Measurements from ENCODE around the gene ENOSF1.
A peak's percentile ranks its signal among the peaks of the same experiment; 100 is the strongest.

ENOSF1 gene

DNA sequence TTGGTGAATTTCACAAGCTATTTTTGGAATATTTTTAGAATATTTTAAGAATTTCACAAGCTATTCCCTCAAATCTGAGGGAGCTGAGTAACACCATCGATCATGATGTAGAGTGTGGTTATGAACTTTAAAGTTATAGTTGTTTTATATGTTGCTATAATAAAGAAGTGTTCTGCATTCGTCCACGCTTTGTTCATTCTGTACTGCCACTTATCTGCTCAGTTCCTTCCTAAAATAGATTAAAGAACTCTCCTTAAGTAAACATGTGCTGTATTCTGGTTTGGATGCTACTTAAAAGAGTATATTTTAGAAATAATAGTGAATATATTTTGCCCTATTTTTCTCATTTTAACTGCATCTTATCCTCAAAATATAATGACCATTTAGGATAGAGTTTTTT lies 39.1 kb downstream of the ENOSF1 start:
- DNase-seq (ENCODE audit: low read depth in 2 of 2) = no peak

DNA sequence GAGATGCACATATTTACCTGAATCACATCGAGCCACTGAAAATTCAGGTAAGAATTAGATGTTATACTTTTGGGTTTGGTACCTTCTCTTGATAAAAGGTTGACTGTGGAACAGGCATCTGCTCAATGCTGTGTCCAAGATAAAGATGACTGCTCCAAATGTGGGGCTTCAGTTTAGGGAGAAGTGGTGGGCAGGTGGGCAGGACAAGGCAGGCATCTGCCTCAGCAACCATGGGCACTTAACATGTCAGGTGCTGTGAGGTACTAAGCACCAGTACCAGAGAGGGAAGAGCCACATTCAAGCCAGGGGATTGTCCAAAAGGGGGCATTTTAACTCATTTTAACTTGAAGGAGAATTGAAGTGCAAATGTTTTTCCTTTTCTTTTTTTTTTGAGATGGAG lies 41.0 kb downstream of the ENOSF1 start:
- no peak for DNase-seq (ENCODE audit: low read depth in 2 of 2)

DNA sequence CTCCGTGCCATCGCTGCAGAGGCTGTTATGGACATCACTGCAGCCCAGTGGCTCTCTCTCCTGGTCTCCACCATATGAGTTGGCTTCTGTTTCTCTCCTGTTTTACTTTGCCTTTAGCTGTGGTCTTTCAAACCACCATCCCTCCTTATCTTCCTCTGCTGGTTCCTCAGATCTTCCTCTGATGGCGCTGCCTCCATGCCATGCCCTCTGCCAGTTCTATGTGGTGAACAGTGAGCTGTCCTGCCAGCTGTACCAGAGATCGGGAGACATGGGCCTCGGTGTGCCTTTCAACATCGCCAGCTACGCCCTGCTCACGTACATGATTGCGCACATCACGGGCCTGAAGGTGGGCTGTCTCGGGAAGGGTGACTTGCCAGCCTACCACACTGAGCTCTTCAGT lies 41.9 kb downstream of the ENOSF1 start:
- no peak for DNase-seq (ENCODE audit: low read depth in 2 of 2)

DNA sequence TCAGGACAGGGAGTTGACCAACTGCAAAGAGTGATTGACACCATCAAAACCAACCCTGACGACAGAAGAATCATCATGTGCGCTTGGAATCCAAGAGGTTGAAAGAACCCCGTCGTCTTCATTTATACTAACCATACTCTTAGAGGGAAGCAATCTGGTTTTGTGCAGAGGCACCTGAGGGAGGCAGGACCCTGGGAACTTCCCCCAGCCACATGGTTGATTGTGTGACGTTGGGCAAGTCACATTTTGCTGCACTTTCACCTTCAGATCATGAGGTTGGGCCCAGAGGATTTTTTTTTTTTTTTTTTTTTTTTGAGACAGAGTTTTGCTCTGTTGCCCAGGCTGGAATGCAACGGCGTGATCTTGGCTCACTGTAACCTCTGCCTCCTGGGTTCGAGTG lies 43.4 kb downstream of the ENOSF1 start:
- no peak for DNase-seq (ENCODE audit: low read depth in 2 of 2)

DNA sequence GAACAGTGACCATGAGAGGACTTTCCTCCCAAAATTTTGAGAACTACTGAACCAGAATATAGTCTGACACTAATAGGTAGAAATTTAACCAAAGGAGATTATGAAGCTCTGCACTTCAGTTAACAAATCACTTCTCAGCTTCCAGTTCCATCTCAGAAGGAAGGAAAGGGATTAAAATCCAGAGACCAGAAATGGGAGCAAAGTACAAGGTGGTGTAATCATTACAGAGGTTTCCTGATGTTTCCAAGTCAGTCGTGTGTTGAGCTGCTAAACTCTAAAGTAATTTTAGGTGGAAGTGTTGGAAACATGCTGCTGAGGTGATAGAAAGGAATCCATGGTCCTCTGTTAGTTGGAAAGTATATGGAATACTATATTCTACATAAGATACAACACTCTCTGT lies 44.2 kb downstream of the ENOSF1 start:
- no peak for DNase-seq (ENCODE audit: low read depth in 2 of 2)

DNA sequence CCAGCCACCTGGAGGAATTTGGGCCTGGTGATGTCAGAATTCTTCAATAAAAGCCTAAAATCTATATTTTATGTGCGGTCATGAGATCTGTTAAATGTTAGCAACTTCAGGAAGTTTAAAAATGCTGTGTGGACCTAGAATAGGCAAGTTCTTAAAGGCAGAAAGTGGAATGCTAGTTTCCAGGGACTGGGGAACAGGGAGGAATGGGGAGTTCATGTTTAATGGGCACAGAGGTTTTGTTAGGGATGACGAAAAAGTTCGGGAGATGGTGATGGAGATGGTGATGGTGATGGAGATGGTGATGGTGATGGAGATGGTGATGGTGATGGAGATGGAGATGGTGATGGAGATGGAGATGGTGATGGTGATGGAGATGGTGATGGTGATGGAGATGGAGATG lies 45.8 kb downstream of the ENOSF1 start:
- no peak for DNase-seq (ENCODE audit: low read depth in 2 of 2)

DNA sequence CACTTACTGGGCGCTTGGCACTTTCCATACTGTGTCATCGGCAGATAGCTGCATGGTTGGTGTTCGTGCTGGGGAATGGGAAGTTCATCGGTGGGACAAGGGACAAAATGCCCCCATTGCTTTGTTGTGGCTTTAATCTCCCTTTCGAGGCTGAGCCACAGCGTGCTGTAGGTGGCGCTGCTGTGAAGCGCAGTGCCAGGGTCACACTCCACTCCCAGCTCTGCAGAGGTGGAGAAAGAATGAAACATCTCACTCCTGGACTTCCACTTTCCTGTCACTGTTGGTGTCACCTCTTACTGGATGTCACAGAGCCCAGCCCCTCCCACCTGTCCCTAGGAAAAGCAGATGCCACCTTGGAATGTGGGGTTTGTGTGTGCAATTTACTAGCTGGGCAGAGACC lies 46.3 kb downstream of the ENOSF1 start:
- DNase-seq (ENCODE audit: low read depth in 2 of 2) = no peak

DNA sequence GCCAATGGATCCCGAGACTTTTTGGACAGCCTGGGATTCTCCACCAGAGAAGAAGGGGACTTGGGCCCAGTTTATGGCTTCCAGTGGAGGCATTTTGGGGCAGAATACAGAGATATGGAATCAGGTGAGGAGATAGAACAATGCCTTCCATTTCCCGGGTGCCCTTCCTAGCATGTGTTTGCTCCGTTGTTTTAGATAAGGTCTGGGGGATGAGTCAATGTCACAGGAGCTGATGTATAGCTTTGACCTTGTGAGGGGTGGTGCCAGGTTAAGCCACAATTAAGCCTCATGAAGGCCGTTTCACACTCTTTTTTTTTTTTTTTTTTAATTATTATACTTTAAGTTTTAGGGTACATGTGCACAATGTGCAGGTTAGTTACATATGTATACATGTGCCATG lies 50.2 kb downstream of the ENOSF1 start:
- DNase-seq (ENCODE audit: low read depth in 2 of 2) = no peak

DNA sequence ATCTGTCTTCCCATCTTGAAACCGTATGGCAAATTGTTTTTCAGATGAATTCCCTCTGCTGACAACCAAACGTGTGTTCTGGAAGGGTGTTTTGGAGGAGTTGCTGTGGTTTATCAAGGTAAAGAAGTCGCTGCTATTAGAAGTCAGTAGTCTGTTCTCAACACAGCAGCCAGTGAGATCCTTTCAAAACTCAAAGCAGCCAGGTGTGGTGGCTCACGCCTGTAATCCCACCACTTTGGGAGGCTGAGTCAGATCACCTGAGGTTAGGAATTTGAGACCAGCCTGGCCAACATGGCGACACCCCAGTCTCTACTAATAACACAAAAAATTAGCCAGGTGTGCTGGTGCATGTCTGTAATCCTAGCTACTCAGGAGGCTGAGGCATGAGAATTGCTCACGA lies 52.8 kb downstream of the ENOSF1 start:
- DNase-seq (ENCODE audit: low read depth in 2 of 2) = no peak

DNA sequence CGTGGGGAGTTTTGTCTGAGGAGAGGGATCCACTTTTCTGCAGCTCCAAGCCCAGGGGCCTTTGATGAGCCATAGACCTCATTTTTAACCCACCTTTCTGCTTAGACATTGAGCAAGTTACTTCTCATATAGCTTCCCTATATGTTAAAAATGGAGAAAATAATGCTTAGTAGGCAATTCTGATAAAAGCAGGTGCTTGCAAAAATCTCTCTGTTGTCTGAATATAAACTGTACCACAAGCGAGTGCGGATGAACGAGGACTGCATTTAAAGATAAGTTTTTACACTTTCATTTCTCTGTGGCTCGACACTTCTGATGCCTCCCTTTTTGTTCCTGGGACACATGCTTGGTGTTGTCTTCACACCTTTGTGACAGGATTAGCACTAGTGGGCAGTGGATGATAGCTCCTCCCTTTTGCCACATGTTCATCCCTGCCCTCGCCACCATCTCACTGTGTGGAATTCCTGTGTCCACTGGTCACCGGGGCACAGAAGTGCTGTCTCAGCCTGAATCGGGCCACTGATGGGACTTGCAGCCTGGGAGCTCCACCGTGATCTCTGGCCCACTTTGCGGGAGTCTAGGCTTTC lies 53.4 kb downstream of the ENOSF1 start:
- DNase-seq (ENCODE audit: low read depth in 2 of 2) = no peak

DNA sequence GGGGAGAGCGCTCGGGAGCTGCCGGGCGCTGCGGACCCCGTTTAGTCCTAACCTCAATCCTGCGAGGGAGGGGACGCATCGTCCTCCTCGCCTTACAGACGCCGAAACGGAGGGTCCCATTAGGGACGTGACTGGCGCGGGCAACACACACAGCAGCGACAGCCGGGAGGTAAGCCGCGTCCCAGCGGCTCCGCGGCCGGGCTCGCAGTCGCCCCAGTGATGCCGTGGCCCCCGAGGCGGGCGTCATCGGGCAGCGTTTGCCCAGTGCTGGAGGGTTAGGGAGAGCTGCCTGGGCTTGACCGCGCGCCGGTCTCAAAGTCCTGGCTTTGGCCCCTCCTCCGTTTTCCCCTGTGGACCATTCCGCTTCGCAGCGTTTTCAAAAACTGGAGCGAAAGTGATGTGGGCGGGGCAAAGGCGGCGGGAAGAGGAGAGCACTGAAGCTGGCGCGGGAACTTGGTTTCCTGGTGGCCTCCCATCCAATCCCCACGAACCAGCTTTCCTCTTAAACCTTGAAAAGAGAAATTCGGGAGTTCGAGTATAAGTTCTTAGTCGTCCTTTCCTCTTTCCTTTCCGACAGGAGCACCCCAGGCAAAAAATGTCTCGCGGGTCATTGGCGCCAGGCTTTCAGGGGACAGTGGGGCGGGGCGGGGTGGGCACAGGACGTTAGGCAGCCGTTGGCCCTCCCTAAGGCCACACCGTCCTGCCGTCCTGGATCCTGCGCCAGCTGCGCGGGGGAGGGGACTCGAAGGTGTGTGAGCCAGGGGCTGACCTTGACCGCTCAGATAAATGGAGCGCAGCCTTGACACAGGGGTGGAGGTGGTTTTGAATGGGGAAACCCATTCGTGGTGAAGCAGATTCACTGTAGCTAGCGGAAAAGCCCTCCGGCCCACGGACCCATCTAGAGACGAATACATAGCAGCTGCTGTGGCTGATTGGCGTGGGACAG lies 54.2 kb downstream of the ENOSF1 start:
- DNase-seq (ENCODE audit: low read depth in 2 of 2) = peak in 1 of 2 donors; percentile 16

DNA sequence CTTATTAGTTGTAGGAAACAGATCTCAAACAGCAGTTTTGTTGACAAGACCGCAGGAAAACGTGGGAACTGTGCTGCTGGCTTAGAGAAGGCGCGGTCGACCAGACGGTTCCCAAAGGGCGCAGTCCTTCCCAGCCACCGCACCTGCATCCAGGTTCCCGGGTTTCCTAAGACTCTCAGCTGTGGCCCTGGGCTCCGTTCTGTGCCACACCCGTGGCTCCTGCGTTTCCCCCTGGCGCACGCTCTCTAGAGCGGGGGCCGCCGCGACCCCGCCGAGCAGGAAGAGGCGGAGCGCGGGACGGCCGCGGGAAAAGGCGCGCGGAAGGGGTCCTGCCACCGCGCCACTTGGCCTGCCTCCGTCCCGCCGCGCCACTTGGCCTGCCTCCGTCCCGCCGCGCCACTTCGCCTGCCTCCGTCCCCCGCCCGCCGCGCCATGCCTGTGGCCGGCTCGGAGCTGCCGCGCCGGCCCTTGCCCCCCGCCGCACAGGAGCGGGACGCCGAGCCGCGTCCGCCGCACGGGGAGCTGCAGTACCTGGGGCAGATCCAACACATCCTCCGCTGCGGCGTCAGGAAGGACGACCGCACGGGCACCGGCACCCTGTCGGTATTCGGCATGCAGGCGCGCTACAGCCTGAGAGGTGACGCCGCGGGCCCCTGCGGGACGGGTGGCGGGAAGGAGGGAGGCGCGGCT lies 55.0 kb downstream of the ENOSF1 start, which contains the start of gene TYMS:
TSS of gene TYMS (plus strand) at position 343 of the 690 bp plus-strand sequence. CDS start at position 433, 90 bp downstream.
- DNase-seq (ENCODE audit: low read depth in 2 of 2) = no peak

DNA sequence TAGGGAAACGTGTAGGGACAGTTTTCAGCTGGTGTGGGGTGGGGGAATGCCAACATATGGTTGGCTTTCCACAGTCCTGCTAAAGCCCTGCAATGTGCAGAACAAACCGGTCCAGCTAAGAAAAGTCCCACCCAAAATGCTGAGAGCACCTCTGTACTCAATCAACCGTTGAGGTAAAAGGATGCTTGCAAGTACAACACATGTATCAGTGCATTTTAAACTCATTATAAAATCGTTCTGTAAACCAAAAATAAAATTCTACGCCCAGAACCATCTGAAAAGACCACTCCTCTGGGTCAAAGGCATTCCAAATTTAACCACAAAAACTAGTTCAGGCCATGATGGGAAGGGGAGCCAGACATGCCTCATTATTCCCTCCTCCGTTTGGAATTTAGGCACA lies 57.0 kb downstream of the ENOSF1 start:
- DNase-seq (ENCODE audit: low read depth in 2 of 2) = no peak

DNA sequence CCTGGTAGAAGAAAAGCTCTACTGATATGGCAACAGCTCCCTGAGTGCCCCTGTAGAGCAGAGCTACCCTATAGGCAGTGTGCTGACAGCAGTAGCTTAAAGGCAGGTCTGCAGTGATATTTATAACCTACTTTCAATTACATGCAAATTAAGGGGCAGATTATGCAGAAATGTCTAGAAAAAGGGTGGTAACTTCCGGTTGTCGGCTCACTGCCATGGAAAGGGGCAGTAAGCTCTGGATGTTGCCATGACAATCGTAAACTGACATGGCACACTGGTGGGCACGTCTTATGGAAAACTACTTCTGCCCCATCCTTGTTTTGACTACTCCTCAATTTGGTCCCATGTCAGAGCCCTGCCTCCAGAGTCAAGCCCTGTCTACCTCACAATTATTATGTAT lies 57.8 kb downstream of the ENOSF1 start:
- no peak for DNase-seq (ENCODE audit: low read depth in 2 of 2)

DNA sequence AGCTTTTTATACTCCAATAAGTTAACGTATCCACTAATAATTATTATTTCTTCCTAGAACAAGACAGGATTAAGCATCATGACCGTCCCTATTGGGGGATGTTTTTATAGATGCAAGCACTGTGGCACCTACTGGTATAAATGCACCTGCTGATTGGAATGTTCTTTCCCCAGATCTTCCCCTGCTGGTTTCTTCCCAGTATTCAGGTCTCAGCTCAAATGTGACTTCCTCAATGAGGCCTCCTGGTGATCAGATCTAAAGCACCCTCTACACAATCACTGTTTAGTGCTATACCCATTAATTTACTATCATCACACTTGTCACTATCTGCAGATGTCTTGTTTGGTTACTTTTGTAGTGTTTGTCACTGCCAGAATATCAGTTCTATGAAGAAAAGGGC lies 58.9 kb downstream of the ENOSF1 start:
- no peak for DNase-seq (ENCODE audit: low read depth in 2 of 2)

DNA sequence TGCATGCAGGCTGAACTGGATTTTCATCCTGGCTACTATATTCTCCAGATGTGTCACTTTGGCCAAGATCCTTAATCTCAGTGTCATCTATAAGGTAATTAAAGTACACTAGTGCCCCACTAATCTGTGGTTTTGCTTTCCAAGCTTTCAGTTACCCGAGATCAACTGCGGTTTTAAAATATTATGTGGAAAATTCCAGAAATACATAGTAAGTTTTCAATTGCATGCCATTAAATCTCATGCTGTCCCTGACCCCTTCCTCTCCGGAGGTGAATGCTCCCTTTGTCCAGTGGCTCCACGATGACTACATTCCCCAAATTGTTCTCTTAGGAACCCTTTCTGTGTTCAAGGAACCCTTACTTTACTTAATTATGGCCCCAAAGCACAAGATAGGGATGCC lies 60.3 kb downstream of the ENOSF1 start:
- DNase-seq (ENCODE audit: low read depth in 2 of 2) = no peak

DNA sequence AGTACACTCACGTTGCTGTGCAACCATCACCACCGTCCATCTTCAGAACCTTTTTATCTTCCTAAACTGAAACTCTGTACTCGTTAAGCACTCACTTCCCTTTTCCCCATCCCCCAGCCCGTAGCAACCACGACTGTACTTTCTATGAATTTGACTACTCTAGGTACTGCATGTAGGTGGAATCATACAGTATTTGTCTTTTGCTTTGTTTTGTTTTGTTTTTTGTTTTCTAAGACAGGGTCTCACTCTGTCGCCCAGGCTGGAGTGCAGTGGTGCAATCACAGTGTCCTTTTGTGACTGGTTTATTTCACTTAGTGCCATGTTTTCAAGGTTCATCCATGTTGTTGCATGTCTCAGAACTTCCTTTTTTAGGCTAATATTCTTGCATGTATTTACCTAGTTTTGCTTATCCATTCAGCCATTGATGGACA lies 62.0 kb downstream of the ENOSF1 start:
- no peak for DNase-seq (ENCODE audit: low read depth in 2 of 2)

DNA sequence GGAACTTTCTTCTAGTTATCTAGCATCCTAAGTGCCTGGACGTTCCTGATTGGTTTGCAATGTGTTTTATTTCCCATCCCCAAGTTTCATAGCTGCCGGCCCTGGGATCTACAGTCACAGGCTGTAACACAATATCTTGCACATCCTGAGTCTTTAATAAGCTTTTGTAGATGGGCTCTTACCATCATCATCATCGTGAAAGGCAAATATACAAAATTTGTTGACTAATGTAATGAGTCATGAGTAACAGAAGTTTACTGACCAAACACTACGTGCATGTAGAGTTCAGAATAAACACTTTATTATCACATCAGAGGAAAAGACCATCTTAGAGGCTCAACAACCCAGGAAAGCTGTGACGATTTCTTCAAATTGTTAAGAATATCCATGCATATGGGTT lies 63.1 kb downstream of the ENOSF1 start:
- DNase-seq (ENCODE audit: low read depth in 2 of 2) = no peak

DNA sequence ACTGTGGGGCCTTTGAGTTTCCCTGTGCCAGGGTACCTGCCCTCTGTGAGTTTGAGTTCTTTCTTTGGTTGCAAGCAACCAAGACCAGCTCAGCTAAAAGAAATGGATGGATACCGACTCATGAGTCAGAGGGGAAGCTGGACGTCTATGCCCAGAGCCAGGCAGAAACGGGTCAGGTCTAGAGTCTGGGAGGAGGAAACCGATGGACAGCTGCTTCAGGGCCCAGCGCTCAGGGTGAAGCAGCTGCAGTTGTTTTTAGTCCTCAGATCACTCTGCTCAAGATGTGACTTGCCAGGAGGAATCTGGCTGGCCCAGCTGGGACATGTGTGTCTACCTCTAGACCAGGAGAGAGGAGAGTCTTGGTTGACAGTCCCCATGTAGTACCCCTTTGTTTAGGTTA lies 65.1 kb downstream of the ENOSF1 start:
- DNase-seq (ENCODE audit: low read depth in 2 of 2) = no peak

DNA sequence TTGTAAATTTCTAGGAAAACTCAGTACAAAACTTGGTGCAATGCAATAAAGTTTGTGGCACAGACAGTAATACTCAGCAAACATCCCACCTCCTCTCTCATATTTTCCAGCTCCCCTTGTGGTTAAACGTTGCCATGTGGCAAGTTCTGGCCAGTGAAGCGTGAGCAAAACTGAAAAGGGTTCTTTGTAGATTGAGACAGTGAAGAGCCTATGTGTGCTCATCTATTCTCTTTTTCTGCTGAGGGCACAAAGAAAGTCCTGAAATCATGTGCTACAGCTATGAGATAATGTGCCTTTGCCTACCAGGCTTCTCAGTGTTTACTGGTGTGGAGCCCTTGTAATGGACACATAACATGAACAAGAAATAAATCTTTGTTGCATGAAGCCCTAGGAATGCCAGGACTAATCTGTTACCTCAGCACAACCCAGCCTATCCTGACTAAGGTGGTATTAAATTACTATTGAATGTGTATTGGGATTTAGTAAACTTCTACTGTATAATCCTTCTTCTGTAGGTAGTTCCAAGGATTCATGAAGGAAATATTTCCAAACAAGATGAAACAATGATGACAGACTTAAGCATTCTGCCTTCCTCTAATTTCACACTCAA lies 67.9 kb downstream of the ENOSF1 start:
- DNase-seq (ENCODE audit: low read depth in 2 of 2) = no peak

DNA sequence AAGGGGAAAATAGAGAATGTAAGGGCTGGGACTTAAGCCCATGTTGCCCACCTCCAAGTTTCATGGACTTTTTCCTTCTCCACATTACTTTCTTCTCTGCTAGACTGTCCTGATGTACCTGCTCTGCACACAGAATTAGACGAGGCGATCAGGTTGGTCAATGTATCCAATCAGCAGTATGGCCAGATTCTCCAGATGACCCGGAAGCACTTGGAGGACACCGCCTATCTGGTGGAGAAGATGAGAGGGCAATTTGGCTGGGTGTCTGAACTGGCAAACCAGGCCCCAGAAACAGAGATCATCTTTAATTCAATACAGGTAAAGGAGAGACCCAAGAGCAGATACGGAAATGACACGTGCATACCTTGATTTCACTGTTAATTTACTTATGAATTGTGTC lies 71.2 kb downstream of the ENOSF1 start:
- DNase-seq (ENCODE audit: low read depth in 2 of 2) = no peak

DNA sequence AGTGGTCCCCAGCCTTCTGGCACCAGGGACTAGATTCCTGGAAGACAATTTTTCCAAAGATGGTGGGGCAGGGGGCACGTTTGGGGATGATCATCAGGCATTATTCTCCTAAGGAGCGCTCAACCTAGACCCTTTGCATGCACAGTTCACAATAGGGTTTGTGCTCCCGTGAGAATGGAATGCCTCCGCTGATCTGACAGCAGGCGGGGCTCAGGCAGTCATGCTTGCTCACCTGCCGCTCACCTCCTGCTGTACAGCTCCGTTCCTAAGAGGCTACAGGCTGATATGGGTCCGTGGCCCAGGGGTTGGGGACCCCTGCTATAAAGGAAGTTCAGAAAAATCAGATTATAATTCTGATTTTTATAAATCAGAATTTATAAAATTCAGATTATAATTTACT lies 77.3 kb downstream of the ENOSF1 start:
- no peak for DNase-seq (ENCODE audit: low read depth in 2 of 2)

All from activated CD8-positive, alpha-beta memory T cell treated with anti-CD3 and anti-CD28 coated beads for 4 hours (primary cell).